HEK293 (cell line): Measurements from ENCODE around the gene MMP25.

ENCODE experiments used
- CTCF ChIA-PET: fragments of 350-600 bp; formaldehyde crosslinking; extraction: SDS; loops from one replicate; lab custom pipeline; 2021; ENCODE audit warnings: antibody characterized with exemption; lab: Yijun Ruan, JAX
- POLR2A ChIA-PET: fragments of 300-600 bp; formaldehyde crosslinking; extraction: SDS; loops from one replicate; lab custom pipeline; 2020; ENCODE audit warnings: antibody characterized with exemption, inconsistent platforms; lab: Yijun Ruan, JAX
- H3K27ac ChIP-seq: fragments of 200-500 bp; sonication (Bioruptor generic); 2 replicates; pipeline ENCODE4 v1.5.1; 2014; ENCODE audit warnings: low read depth, low read length, control low read depth, inconsistent platforms; ENCODE audit errors: extremely low read depth
- H3K36me3 ChIP-seq, 2 experiments: fragments of 200-500 bp in 1 of 2; sonication (Bioruptor generic) in 1 of 2; 1 replicate in 1 of 2; 2 replicates in 1 of 2; pipeline ENCODE4 v1.5.1; 2014 to 2017; ENCODE audit warnings: inconsistent platforms in 2 of 2, low read length in 2 of 2; ENCODE audit not compliant: control insufficient read depth in 2 of 2, insufficient read depth in 1 of 2
- H3K4me1 ChIP-seq: fragments of 200-500 bp; sonication (Bioruptor generic); 2 replicates; pipeline ENCODE4 v1.5.1; 2014; ENCODE audit warnings: mild to moderate bottlenecking, low read length, inconsistent platforms; ENCODE audit not compliant: control insufficient read depth, insufficient read depth
- H3K4me3 ChIP-seq: 2 replicates; pipeline ENCODE4 v1.5.1; 2011; ENCODE audit warnings: low read depth, mild to moderate bottlenecking, control low read depth, low read length, moderate library complexity
- H3K9me3 ChIP-seq: fragments of 200-500 bp; sonication (Bioruptor generic); 2 replicates; pipeline ENCODE4 v1.5.1; 2014; ENCODE audit warnings: low read depth, low read length, inconsistent platforms; ENCODE audit not compliant: control insufficient read depth, insufficient read depth
- SCRT1 ChIP-seq: fragments of 450-650 bp; formaldehyde crosslinking; IDR thresholded peaks from 2 replicates; pipeline ENCODE4 v1.5.1; 2016; ENCODE audit warnings: missing biosample characterization, missing genetic modification characterization, borderline replicate concordance
- SCRT2 ChIP-seq: fragments of 450-650 bp; formaldehyde crosslinking; IDR thresholded peaks from 2 replicates; pipeline ENCODE4 v1.5.1; 2016; ENCODE audit warnings: missing biosample characterization, missing genetic modification characterization
- ZBTB1 ChIP-seq: fragments of 450-650 bp; formaldehyde crosslinking; IDR thresholded peaks from 2 replicates; pipeline ENCODE4 v1.5.1; 2016; ENCODE audit warnings: missing biosample characterization, missing genetic modification characterization
- ZBTB7A ChIP-seq: fragments of 450-650 bp; formaldehyde crosslinking; IDR thresholded peaks from 2 replicates; pipeline ENCODE4 v1.5.1; 2016; ENCODE audit warnings: low read depth, missing biosample characterization, missing genetic modification characterization
- ZBTB8A ChIP-seq: fragments of 450-650 bp; formaldehyde crosslinking; IDR thresholded peaks from 2 replicates; pipeline ENCODE4 v1.5.1; 2016; ENCODE audit warnings: missing biosample characterization, missing genetic modification characterization
- ZNF121 ChIP-seq: fragments of 450-650 bp; formaldehyde crosslinking; IDR thresholded peaks from 2 replicates; pipeline ENCODE4 v1.5.1; 2016; ENCODE audit warnings: missing biosample characterization, missing genetic modification characterization
- ZNF2 ChIP-seq: fragments of 450-650 bp; formaldehyde crosslinking; IDR thresholded peaks from 2 replicates; pipeline ENCODE4 v1.5.1; 2016; ENCODE audit warnings: missing biosample characterization, missing genetic modification characterization
- ZNF24 ChIP-seq: fragments of 450-650 bp; formaldehyde crosslinking; IDR thresholded peaks from 2 replicates; pipeline ENCODE4 v1.5.1; 2016; ENCODE audit warnings: missing biosample characterization, missing genetic modification characterization
- ZNF394 ChIP-seq: fragments of 450-650 bp; formaldehyde crosslinking; IDR thresholded peaks from 2 replicates; pipeline ENCODE4 v1.5.1; 2016; ENCODE audit warnings: missing biosample characterization, missing genetic modification characterization, mild to moderate bottlenecking, moderate library complexity, borderline replicate concordance
- ZNF521 ChIP-seq: fragments of 450-650 bp; formaldehyde crosslinking; IDR thresholded peaks from 2 replicates; pipeline ENCODE4 v1.5.1; 2017; ENCODE audit warnings: missing biosample characterization, mild to moderate bottlenecking, missing genetic modification characterization
- ZNF596 ChIP-seq: fragments of 450-650 bp; IDR thresholded peaks from 2 replicates; pipeline ENCODE4 v1.5.0; 2018; ENCODE audit warnings: missing biosample characterization, mild to moderate bottlenecking, missing genetic modification characterization, moderate library complexity
- ZNF777 ChIP-seq: fragments of 450-650 bp; formaldehyde crosslinking; IDR thresholded peaks from 2 replicates; pipeline ENCODE4 v1.5.1; 2017; ENCODE audit warnings: missing biosample characterization, missing genetic modification characterization, borderline replicate concordance
- TF ChIP-seq, protein P1 (sequence below): fragments of 450-650 bp; formaldehyde crosslinking; IDR thresholded peaks from 2 replicates; pipeline ENCODE4 v1.5.1; 2016; ENCODE audit warnings: missing biosample characterization, missing genetic modification characterization
- TF ChIP-seq, protein P2 (sequence below): fragments of 450-650 bp; formaldehyde crosslinking; IDR thresholded peaks from 2 replicates; pipeline ENCODE4 v1.5.1; 2017; ENCODE audit warnings: missing biosample characterization, missing genetic modification characterization

The MMP25 gene

DNA sequence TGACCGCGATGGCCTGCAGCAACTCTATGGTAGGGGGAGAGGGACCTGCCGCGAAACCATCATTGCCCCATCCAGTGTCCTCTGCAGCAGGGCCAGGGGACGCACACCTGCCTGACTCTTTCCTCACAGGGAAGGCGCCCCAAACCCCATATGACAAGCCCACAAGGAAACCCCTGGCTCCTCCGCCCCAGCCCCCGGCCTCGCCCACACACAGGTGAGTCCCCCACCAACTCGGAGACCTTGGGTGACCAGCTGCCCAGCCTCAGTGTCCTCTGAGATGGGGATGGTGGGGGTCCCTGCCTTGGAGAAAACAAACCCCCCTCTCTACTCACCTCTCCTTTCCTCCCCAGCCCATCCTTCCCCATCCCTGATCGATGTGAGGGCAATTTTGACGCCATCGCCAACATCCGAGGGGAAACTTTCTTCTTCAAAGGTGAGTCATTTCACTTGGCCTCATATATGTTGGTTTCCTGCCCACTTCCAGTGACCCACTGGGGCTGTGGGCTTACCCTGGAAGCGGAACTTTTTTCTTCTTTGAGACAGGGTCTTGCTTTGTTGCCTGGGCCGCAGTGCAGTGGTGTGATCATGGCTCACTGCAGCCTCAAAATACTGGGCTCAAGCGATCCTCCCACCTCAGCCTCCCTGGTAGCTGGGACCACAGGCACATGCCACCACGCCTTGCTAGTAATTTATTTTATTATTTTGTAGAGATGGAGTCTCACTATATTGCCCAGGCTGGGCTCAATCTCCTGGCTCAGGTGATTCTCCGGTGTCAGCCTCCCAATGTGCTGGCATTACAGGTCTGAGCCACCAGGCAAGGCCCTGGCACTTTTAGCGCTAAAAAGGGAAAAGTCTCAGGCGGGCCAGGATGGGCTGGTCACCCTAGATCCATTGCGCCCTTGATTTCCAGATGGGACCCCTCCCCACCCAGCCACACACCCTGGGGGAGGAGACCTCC lies 11.1 kb downstream of the MMP25 start:
- Histone ChIP-seq H3K27ac (no peak overlapping the region), H3K36me3 (peaks cover 0 to 21% of the 10 kb centered on the region in 2 experiments; a peak in 2 of 3 replicates), H3K9me3 (no peaks in the 10 kb centered on the region), H3K4me1 (peaks cover 3% of the 10 kb centered on the region), H3K4me3 (no peak overlapping the region)
- CTCF ChIA-PET = interaction anchor here (0.6 to 5.3 kb wide), 5 partner anchors 25 to 70 kb away, joined by 3 to 54 read pairs (median 14); no protein-coding TSS in a partner anchor
- TF ChIP-seq ZBTB7A (tag by site-specific recombination) (no peak), ZNF121 (tag by site-specific recombination) (peak; percentile 80)
- POLR2A ChIA-PET = interaction anchor here (1.2 kb wide), 1 partner anchor 400 kb away, joined by 3 read pairs; no protein-coding TSS in a partner anchor

DNA sequence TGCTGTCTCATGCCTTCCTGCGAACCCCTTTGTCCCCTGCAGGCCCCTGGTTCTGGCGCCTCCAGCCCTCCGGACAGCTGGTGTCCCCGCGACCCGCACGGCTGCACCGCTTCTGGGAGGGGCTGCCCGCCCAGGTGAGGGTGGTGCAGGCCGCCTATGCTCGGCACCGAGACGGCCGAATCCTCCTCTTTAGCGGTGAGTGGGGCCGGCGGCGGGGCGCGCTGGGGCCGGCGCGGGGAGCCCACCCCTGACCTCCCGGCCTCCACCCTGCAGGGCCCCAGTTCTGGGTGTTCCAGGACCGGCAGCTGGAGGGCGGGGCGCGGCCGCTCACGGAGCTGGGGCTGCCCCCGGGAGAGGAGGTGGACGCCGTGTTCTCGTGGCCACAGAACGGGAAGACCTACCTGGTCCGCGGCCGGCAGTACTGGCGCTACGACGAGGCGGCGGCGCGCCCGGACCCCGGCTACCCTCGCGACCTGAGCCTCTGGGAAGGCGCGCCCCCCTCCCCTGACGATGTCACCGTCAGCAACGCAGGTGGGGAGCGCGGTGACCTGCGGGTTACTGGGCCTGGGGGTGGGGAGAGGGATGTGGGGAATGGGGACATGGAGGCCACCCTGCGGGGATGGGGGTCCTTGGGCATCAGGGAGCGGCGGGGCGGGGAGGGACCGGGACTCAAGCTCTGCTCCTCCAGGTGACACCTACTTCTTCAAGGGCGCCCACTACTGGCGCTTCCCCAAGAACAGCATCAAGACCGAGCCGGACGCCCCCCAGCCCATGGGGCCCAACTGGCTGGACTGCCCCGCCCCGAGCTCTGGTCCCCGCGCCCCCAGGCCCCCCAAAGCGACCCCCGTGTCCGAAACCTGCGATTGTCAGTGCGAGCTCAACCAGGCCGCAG lies 12.0 kb downstream of the MMP25 start:
- H3K4me1 ChIP-seq = peaks cover 3% of the 10 kb centered on the region
- peaks cover 0 to 21% of the 10 kb centered on the region in 2 experiments; a peak in 2 of 3 replicates for H3K36me3 ChIP-seq
- peak overlapping the region; percentile 77; the same call in 1 of the 2 replicates for H3K27ac ChIP-seq
- POLR2A ChIA-PET = interaction anchor here (0.8 to 1.9 kb wide), 10 partner anchors 8 to 399 kb away, joined by 3 to 17 read pairs (median 4); partner anchors contain the start of genes ZNF213 and ZSCAN10
- TF ChIP-seq ZNF2 (no peak), ZNF24 (tag by site-specific recombination) (no peak), SCRT1 (tag by site-specific recombination) (no peak), ZNF394 (tag by site-specific recombination) (no peak), SCRT2 (no peak), ZNF521 (tag by site-specific recombination) (no peak), ZBTB1 (tag by site-specific recombination) (no peak), ZNF596 (no peak), ZNF777 (tag by site-specific recombination) (no peak), ZBTB8A (tag by site-specific recombination) (no peak)
- TF ChIP-seq, protein P1, sequence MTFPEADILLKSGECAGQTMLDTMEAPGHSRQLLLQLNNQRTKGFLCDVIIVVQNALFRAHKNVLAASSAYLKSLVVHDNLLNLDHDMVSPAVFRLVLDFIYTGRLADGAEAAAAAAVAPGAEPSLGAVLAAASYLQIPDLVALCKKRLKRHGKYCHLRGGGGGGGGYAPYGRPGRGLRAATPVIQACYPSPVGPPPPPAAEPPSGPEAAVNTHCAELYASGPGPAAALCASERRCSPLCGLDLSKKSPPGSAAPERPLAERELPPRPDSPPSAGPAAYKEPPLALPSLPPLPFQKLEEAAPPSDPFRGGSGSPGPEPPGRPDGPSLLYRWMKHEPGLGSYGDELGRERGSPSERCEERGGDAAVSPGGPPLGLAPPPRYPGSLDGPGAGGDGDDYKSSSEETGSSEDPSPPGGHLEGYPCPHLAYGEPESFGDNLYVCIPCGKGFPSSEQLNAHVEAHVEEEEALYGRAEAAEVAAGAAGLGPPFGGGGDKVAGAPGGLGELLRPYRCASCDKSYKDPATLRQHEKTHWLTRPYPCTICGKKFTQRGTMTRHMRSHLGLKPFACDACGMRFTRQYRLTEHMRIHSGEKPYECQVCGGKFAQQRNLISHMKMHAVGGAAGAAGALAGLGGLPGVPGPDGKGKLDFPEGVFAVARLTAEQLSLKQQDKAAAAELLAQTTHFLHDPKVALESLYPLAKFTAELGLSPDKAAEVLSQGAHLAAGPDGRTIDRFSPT (tag by site-specific recombination) = no peak
- TF ChIP-seq, protein P2, sequence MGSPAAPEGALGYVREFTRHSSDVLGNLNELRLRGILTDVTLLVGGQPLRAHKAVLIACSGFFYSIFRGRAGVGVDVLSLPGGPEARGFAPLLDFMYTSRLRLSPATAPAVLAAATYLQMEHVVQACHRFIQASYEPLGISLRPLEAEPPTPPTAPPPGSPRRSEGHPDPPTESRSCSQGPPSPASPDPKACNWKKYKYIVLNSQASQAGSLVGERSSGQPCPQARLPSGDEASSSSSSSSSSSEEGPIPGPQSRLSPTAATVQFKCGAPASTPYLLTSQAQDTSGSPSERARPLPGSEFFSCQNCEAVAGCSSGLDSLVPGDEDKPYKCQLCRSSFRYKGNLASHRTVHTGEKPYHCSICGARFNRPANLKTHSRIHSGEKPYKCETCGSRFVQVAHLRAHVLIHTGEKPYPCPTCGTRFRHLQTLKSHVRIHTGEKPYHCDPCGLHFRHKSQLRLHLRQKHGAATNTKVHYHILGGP (tag by site-specific recombination) = no peak
- H3K9me3 ChIP-seq = no peaks in the 10 kb centered on the region
- peak overlapping the region; percentile 87 for H3K4me3 ChIP-seq
- CTCF ChIA-PET = interaction anchor here (0.6 to 5.3 kb wide), 23 partner anchors 8 to 1342 kb away, joined by 3 to 54 read pairs (median 4); partner anchors contain the start of genes OR1F1 and ZSCAN10
